Measurements from ENCODE around the gene CIT.

GRCh38 chr12:119819322-119819721 is 57.8 kb downstream of the CIT start:
- TF ChIP-seq CTCF (conservative IDR thresholded peaks at IDR 0.05; ENCODE audit: low read length) (no peak), EZH2phosphoT487 (IDR thresholded peaks at IDR 0.05; ENCODE audit: borderline replicate concordance) (no peak)
